Measurements from ENCODE around the gene PIGT.

The PIGT gene

DNA sequence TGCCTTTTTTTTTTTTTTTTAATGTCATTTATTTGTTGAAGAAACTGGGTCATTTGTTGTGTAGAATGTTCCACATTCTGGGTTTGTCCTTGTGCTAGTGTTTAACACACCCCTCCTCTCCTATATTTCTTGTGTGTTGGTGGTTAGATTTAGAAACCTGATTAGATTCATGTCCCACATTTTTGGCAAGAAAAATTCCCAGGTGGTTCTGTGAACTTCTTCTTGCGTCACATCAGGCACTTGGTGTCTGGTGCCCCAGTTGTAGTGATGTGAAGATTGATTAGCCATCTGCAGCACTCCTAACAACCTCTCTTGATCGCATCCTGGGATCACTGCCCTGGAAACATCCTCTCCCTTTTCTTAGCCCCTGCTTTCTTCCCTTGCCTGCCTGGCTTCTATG, 7.8 kb downstream of the PIGT start:
- TF ChIP-seq, protein P1, sequence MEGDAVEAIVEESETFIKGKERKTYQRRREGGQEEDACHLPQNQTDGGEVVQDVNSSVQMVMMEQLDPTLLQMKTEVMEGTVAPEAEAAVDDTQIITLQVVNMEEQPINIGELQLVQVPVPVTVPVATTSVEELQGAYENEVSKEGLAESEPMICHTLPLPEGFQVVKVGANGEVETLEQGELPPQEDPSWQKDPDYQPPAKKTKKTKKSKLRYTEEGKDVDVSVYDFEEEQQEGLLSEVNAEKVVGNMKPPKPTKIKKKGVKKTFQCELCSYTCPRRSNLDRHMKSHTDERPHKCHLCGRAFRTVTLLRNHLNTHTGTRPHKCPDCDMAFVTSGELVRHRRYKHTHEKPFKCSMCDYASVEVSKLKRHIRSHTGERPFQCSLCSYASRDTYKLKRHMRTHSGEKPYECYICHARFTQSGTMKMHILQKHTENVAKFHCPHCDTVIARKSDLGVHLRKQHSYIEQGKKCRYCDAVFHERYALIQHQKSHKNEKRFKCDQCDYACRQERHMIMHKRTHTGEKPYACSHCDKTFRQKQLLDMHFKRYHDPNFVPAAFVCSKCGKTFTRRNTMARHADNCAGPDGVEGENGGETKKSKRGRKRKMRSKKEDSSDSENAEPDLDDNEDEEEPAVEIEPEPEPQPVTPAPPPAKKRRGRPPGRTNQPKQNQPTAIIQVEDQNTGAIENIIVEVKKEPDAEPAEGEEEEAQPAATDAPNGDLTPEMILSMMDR (IDR thresholded peaks at IDR 0.05; ENCODE audit: extremely low read depth, insufficient read depth, missing control alignments): no peak
- in situ Hi-C loops (cut with MboI; ENCODE audit: low pct_unique_long_range_greater_than_20kb, low sequenced_read_pairs, unreplicated experiment): no loop called here
- DNase-seq (ENCODE audit: low spot score): no peak

DNA sequence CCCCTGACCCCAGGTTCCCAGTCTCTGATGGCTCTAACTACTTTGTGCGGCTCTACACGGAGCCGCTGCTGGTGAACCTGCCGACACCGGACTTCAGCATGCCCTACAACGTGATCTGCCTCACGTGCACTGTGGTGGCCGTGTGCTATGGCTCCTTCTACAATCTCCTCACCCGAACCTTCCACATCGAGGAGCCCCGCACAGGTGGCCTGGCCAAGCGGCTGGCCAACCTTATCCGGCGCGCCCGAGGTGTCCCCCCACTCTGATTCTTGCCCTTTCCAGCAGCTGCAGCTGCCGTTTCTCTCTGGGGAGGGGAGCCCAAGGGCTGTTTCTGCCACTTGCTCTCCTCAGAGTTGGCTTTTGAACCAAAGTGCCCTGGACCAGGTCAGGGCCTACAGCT, 9.6 kb downstream of the PIGT start:
- no peak for DNase-seq (ENCODE audit: low spot score)
- TF ChIP-seq, protein P1 (IDR thresholded peaks at IDR 0.05; ENCODE audit: extremely low read depth, insufficient read depth, missing control alignments): no peak
- in situ Hi-C loops (cut with MboI; ENCODE audit: low pct_unique_long_range_greater_than_20kb, low sequenced_read_pairs, unreplicated experiment): no loop called here

DNA sequence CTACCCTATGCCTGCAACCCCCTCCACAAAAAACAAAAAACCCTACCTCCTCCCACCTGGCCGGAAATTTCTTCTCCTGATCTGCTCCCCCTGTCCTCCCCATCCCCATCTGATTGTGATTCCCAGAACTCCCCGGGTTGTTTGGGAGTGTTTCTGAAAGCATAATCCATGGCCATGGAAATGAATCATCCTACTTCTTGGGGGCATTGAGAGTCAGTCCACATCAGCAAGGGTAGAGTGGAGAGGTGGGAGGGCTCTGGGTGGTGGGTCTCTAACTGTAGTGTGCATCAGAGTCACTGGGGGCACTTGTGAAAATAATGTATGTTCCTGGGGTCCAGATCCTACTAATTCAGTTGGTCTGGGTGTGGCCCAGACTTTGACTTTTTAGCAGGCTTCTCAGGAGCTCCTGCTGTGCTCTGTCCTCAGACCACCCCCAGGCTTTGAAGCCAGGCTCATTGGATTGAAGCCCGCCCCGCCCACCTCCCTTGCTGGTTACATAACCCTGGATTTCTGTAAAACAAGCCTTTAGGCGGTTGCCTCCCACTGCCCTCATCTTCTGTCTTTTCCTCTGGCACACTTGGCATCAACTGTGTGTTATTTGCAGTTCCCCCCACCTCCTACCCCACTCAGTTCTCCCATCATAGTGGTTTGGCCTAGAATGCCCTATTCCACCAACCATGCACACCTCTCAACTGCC, 10.5 kb downstream of the PIGT start:
- in situ Hi-C loops (cut with MboI; ENCODE audit: low pct_unique_long_range_greater_than_20kb, low sequenced_read_pairs, unreplicated experiment): no loop called here
- TF ChIP-seq, protein P1 (IDR thresholded peaks at IDR 0.05; ENCODE audit: extremely low read depth, insufficient read depth, missing control alignments): no peak
- no peak for DNase-seq (ENCODE audit: low spot score)

DNA sequence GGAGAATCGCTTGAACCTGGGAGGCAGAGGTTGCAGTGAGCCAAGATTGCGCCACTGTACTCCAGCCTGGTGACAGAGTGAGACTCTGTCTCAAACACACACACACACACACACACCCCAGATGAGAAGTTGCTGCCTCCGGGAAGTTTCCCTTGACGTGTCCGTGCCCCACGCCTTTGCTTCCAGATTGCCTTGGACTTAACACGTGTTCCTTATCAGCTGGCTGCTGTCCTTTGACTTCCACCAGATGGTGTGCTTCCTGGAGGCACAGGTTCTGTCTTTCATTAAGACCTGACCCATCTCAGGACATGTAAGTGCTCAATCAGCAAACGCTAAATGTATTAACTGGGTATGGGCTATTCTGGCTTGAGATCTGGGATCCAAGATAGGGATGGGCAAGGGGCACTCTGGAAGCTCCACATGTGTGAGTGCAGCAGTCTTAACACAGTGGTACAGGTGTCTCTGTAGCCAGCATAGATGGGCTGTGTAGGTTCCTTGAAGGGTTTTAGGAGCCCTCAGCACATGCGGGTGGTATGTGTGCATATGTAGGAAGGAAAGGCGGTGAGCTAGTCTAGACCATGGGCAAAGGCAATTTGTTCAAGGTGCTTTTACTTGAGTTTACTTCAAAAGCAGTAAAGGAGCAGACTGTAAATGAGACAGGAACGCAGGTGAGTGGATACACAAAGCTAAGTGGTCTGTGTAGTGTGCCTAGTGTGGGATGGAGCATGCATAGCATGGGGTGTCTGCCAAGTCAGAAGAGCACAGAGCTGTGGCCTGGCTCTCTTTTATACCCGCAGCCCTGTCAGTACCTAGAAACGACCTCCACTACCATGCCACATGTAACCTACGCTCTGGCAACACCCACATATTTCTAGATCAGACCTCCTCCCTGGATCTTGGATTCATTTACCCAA, 11.6 kb downstream of the PIGT start:
- no peak for DNase-seq (ENCODE audit: low spot score)
- TF ChIP-seq, protein P1 (IDR thresholded peaks at IDR 0.05; ENCODE audit: extremely low read depth, insufficient read depth, missing control alignments): no peak
- in situ Hi-C loops (cut with MboI; ENCODE audit: low pct_unique_long_range_greater_than_20kb, low sequenced_read_pairs, unreplicated experiment): no loop called here

DNA sequence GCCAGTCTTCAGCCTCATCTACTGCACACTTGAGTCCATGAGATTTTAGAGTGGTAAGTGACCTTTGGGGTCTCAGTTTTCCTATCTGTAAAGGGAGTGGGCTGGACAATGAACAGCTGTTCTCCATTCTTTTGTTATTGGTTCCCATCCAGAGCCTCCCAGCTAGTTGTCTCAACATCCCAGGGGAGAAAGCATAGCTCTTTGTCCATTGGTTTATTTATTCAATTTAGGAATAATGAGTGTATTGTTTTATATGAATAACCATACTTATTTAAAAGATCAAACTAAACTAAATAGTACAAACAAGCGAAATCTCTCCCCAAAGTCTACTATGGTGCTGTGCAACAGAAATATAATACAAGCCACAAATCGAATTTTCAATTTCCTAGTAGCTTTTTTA, 13.7 kb downstream of the PIGT start:
- DNase-seq (ENCODE audit: low spot score): no peak
- in situ Hi-C loops (cut with MboI; ENCODE audit: low pct_unique_long_range_greater_than_20kb, low sequenced_read_pairs, unreplicated experiment): no loop called here
- TF ChIP-seq, protein P1 (IDR thresholded peaks at IDR 0.05; ENCODE audit: extremely low read depth, insufficient read depth, missing control alignments): no peak

DNA sequence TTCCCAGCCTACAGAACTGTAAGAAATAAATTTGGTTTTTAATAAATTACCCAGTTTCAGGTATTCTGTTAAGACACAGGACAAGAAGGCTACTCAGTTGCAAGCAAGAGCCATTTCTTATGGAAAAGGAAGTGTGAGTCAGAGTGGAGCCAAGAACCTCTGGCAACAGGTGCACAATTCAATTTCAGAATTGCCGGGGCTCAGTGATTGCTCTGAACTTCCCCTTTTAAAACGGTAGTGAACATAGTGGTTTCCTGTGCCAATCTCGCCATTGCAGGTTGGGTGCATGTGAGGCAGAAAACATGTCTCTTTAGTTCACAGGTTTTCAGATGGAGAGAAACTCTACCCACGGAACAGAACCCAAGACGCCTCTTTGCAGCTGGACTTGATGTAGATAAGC, 16.4 kb downstream of the PIGT start:
- peak; percentile 53 for DNase-seq (ENCODE audit: low spot score)
- in situ Hi-C loops (cut with MboI; ENCODE audit: low pct_unique_long_range_greater_than_20kb, low sequenced_read_pairs, unreplicated experiment): no loop called here
- TF ChIP-seq, protein P1 (IDR thresholded peaks at IDR 0.05; ENCODE audit: extremely low read depth, insufficient read depth, missing control alignments): no peak

All from GM13977 (cell line).